OCI-LY3 (cell line): ENCODE measurements around the gene GALNT2.

Experiments
- CTCF ChIP-seq: fragments of 200-600, 300-600 bp; sonication (generic); IDR thresholded peaks from 2 replicates; pipeline ENCODE4 v1.5.1; 2014; ENCODE audit warnings: antibody characterized with exemption, low read length, low read depth
- EZH2phosphoT487 ChIP-seq: fragments of 200-600 bp; shearing (Covaris generic); IDR thresholded peaks from 2 replicates; pipeline ENCODE4 v1.6.1; 2018; ENCODE audit warnings: antibody characterized with exemption, mixed run types, low read depth

DNA sequence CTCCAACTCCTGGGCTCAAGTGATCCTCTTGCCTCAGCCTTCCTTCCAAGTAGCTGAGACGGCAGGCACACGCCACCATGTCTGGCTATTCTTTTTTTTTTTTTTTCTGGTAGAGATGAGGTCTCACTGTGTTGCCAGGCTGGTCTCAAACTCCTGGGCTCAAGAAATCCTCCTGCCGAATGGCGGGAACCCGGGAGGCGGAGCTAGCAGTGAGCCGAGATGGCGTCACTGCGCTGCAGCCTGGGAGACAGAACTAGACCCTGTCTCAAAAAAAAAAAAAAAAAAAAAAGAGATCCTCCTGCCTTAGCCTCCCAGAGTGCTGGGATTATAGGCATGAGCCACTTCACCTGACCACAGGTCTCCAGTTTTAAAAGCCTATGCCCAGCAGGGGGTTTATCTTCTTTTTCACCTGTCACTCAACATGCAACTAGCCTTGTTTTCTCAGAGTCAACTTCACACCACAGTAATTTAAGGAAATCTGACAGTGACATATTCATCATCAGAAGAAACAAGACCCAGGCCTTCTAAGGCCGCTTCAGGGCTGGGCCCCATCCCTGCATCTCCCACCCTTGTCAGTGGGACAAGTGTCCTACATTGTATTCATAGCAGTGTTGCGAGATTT, 38.3 kb upstream of the GALNT2 start:
- TF ChIP-seq CTCF, result no peak
- no peak for TF ChIP-seq EZH2phosphoT487
